Adrenal gland (tissue), 12 donors: ENCODE data around the gene PRDM16. TPM values are rescaled to one million over a fixed set of nuclear protein-coding genes. Genes with fewer than 3 reads are reported as not detected.

Source experiments
- DNase-seq, 7 donors: peaks; one replicate each; pipeline ENCODE4 v3.0.0-alpha.2; 2019 to 2020
- H3K27ac ChIP-seq, 5 donors: fragments of 200-600 bp; sonication (generic) in 4 of 5; 1 replicate in 3 of 5; 2 replicates in 2 of 5; pipeline versions ENCODE4 v1.5.1 to v1.8.0; 2016 to 2020; ENCODE audit warnings: mild to moderate bottlenecking in 1 of 5
- H3K27me3 ChIP-seq: fragments of 200-600 bp; 2 replicates; pipeline ENCODE4 v1.8.0; 2021
- H3K36me3 ChIP-seq, 2 donors: fragments of 200-600 bp; replicated peaks in 1 of 2; 1 replicate in 1 of 2; 2 replicates in 1 of 2; pipeline versions ENCODE4 v1.5.1 to v1.8.0; 2018 to 2022
- H3K4me1 ChIP-seq, 2 donors: fragments of 200-600 bp; replicated peaks in 1 of 2; 1 replicate in 1 of 2; 2 replicates in 1 of 2; pipeline versions ENCODE4 v1.5.1 to v1.8.0; 2018 to 2021
- H3K4me3 ChIP-seq, 4 donors: fragments of 200-600 bp; sonication (generic) in 3 of 4; one replicate each; pipeline ENCODE4 v1.5.1; 2016 to 2018
- H3K9me3 ChIP-seq, 3 donors: fragments of 200-600 bp; sonication (generic) in 1 of 3; replicated peaks in 1 of 3; 1 replicate in 2 of 3; 2 replicates in 1 of 3; pipeline versions ENCODE4 v1.5.1 to v1.8.0; 2016 to 2021
- CTCF ChIP-seq, 6 experiments: fragments of 450-650 bp in 4 of 6; fragments of 200-600 bp in 2 of 6; sonication (generic) in 1 of 6; IDR thresholded peaks; 1 replicate in 5 of 6; 2 replicates in 1 of 6; pipeline versions ENCODE4 v1.5.1 to v1.8.0; 2016 to 2021; ENCODE audit warnings: antibody characterized with exemption in 6 of 6, mild to moderate bottlenecking in 2 of 6, moderate library complexity in 1 of 6
- POLR2A ChIP-seq, 2 donors: fragments of 450-650 bp; IDR thresholded peaks; one replicate each; pipeline ENCODE4 v1.6.1; 2017; ENCODE audit warnings: antibody characterized with exemption in 2 of 2, mild to moderate bottlenecking in 2 of 2, moderate library complexity in 1 of 2
- WGBS, 4 donors: extraction: QIAGEN DNeasy Blood & Tissue Kit in 2 of 4; methylation state at CpG; one replicate each; pipeline versions ENCODE4 v1.1.5 to v1.1.7; 2013 to 2017; 5-methylcytosine and 5-hydroxymethylcytosine counted together
- intact Hi-C, 2 donors: fragments of 100-400 bp; cut with DNase I; formaldehyde crosslinking; loops; one replicate each; pipeline versions ENCODE4 v1.14.1 to v1.15.0; 2022 to 2023
- polyA plus RNA-seq, 3 donors: library from polyadenylated mRNA; stranded (reverse); fragments of 200-250 nt in 2 of 3; fragments of 350-450 nt in 1 of 3; fragmentation: Illumina TruSeq in 1 of 3; extraction: RNeasy Lipid Tissue Mini Kit (QIAGEN cat#74804) in 1 of 3; gene quantifications; one replicate each; pipeline ENCODE4 v1.2.3, GENCODE V29; 2013 to 2014
- total RNA-seq, 9 donors: library from RNA; depleted of rRNA in 4 of 9; stranded (reverse); fragments of >200 nt in 4 of 9; fragments of 120-200 nt in 1 of 9; fragmentation: NEBNext Ultra II Directional in 1 of 9; extraction: Animal tissue kit (Norgen Biotek cat#: 25700) in 1 of 9; gene quantifications; one replicate each; pipeline versions ENCODE4 v1.1.0 to v1.2.4, GENCODE V29; 2013 to 2023
- donor health status: healthy with polysubstance abuse.
- donor health status: Bipolar disorder and iron deficiency.
- donor health status: DM: yes; HTN: yes; CAD: no.
- donor health status: DM: no; HTN: no; CAD: no.
- donor health status: DM: no; HTN: no; CAD: no.
- donor health status: DM: yes; HTN: yes; CAD: no.

Gene PRDM16
- total and polyA plus RNA-seq, 12 donors = 0.04 to 2.8 (median 0.61) TPM; not detected in 1

DNA sequence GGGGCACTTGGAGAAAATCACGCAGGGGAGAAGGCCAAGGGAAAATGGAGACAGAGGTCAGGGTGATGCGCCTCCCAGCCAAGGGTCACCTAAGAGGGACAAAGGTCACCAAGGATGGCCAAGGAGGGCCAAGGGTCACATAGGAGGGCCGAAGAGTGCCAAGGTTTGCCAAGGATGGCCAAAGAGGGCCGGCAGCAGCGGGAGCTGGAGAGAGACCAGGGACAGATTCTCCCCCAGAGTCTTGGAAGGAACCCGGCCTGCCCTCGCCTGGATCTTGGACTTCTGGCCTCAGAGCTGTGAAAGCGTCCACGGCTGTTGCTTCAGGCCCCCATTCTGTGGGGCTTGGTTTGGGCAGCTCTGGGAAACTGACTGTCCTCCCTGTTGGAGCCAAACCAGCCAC is 359.9 kb downstream of the PRDM16 start:
- Histone ChIP-seq H3K27me3 (no peaks in the 10 kb centered on the region), H3K4me1 (no peaks in the 10 kb centered on the region), H3K27ac (no peak overlapping the region), H3K9me3 (no peaks in the 10 kb centered on the region), H3K4me3 (no peak overlapping the region), H3K36me3 (no peaks in the 10 kb centered on the region)
- intact Hi-C loops = loop anchor here in 1 of 2 donors (10.0 kb wide), 2 partner anchors 604 to 1004 kb away; no protein-coding TSS in a partner anchor
- WGBS, 4 donors = 68 to 91% (median 85%) methylated on average over 9 of the region's 9 CpGs
- TF ChIP-seq POLR2A (IDR thresholded peaks at IDR 0.05) (no peak), CTCF (IDR thresholded peaks at IDR 0.05) (no peak)
- no peak for DNase-seq

DNA sequence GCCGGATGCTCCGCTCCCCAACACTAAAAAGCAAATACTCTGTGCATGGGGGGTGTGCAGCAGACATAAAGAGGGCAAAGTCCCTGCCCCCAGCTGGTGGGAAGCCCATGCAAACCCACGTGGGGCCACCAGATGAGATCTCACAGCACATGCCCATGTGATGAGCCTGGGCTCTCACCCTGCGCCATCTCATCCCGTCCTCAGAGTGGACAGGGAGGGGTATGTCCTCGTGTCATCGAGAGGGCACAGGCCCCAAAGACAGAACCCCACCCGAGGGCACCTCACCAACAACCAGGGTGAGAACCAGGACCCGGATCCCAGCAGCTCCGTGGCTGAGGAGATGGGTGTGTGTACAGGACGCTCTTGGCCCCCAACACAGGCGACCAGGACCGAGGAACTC is 360.3 kb downstream of the PRDM16 start:
- WGBS, 4 donors = 79 to 100% (median 83%) methylated on average over 3 to 13 of the region's 13 CpGs
- Histone ChIP-seq H3K9me3 (no peaks in the 10 kb centered on the region), H3K4me1 (no peaks in the 10 kb centered on the region), H3K27ac (no peak overlapping the region), H3K36me3 (no peaks in the 10 kb centered on the region), H3K4me3 (no peak overlapping the region), H3K27me3 (no peaks in the 10 kb centered on the region)
- TF ChIP-seq POLR2A (IDR thresholded peaks at IDR 0.05) = no peak
- no peak for TF ChIP-seq CTCF (IDR thresholded peaks at IDR 0.05)
- intact Hi-C loops = loop anchor here in 1 of 2 donors (10.0 kb wide), 2 partner anchors 605 to 1005 kb away; no protein-coding TSS in a partner anchor
- DNase-seq = no peak

- 78 to 88% (median 85%) methylated on average over 13 to 16 of the region's 16 CpGs for WGBS, 4 donors
- intact Hi-C loops = loop anchor here in 1 of 2 donors (10.0 kb wide), 2 partner anchors 605 to 1005 kb away; no protein-coding TSS in a partner anchor
These were observed 360.8 kb downstream of the PRDM16 start for GRCh38 chr1:3429766-3430165.

GRCh38 chr1:3430406-3430805 is 361.4 kb downstream of the PRDM16 start:
- no peaks in the 10 kb centered on the region for H3K27me3 ChIP-seq
- DNase-seq = no peak
- no peaks in the 10 kb centered on the region for H3K36me3 ChIP-seq
- intact Hi-C loops = no loop called here
- H3K4me1 ChIP-seq = no peaks in the 10 kb centered on the region
- no peak overlapping the region for H3K27ac ChIP-seq
- no peak overlapping the region for H3K4me3 ChIP-seq
- H3K9me3 ChIP-seq = no peaks in the 10 kb centered on the region
- TF ChIP-seq CTCF (IDR thresholded peaks at IDR 0.05) = no peak
- WGBS, 4 donors = 72 to 83% (median 76%) methylated on average over 10 to 19 of the region's 19 CpGs

More at GRCh38 chr1:3429766-3430165, 360.8 kb downstream of the PRDM16 start:
- Histone ChIP-seq H3K36me3 (no peaks in the 10 kb centered on the region), H3K9me3 (no peaks in the 10 kb centered on the region), H3K4me1 (no peaks in the 10 kb centered on the region), H3K27me3 (no peaks in the 10 kb centered on the region), H3K4me3 (no peak overlapping the region), H3K27ac (no peak overlapping the region)
- DNase-seq = no peak
- no peak for TF ChIP-seq POLR2A (IDR thresholded peaks at IDR 0.05)
- TF ChIP-seq CTCF (IDR thresholded peaks at IDR 0.05) = no peak
